B cell (primary cell): ENCODE results near the gene CXXC1.

Experiments
- CTCF ChIP-seq: fragments of 200-600 bp; IDR thresholded peaks from one replicate; pipeline ENCODE4 v1.8.0; 2022; ENCODE audit warnings: antibody characterized with exemption, mild to moderate bottlenecking
- EZH2 ChIP-seq: IDR thresholded peaks from 2 replicates; pipeline ENCODE4 v1.6.1; 2012; ENCODE audit warnings: borderline replicate concordance, low read depth, mild to moderate bottlenecking, moderate library complexity, low read length; ENCODE audit not compliant: insufficient read depth, poor library complexity, severe bottlenecking

GRCh38 chr18:50297621-50298442, 10.3 kb upstream of the CXXC1 start:
- TF ChIP-seq CTCF (no peak), EZH2 (no peak)
